Transverse colon (tissue), 4 donors: Measurements from ENCODE around the gene ID3. TPM values are rescaled to one million over a fixed set of nuclear protein-coding genes. Genes with fewer than 3 reads are reported as not detected.
A peak's percentile ranks its signal among the peaks of the same experiment; 100 is the strongest.

ENCODE experiments used
- DNase-seq: peaks from one replicate; pipeline ENCODE4 v3.0.0-alpha.2; 2019
- H3K27ac ChIP-seq, 4 donors: fragments of 200-600 bp; sonication (generic); 2 replicates each; pipeline ENCODE4 v1.5.1; 2016 to 2018; ENCODE audit warnings: inconsistent platforms in 4 of 4
- H3K27me3 ChIP-seq: fragments of 200-600 bp; sonication (generic); 2 replicates; pipeline ENCODE4 v1.5.1; 2017; ENCODE audit warnings: inconsistent platforms
- H3K36me3 ChIP-seq, 4 donors: fragments of 200-600 bp; sonication (generic); 2 replicates each; pipeline ENCODE4 v1.5.1; 2017 to 2019; ENCODE audit warnings: inconsistent platforms in 4 of 4
- H3K4me1 ChIP-seq, 4 donors: fragments of 200-600 bp; sonication (generic); 2 replicates each; pipeline ENCODE4 v1.5.1; 2017 to 2020; ENCODE audit warnings: inconsistent platforms in 4 of 4
- H3K4me3 ChIP-seq, 4 donors: fragments of 200-600 bp; sonication (generic); 1 replicate in 1 of 4; 2 replicates in 3 of 4; pipeline versions ENCODE4 v1.5.1 to v1.6.1; 2017 to 2019; ENCODE audit warnings: inconsistent platforms in 4 of 4
- H3K9me3 ChIP-seq, 2 donors: fragments of 200-600 bp; sonication (generic); 2 replicates each; pipeline ENCODE4 v1.5.1; 2017 to 2019; ENCODE audit warnings: inconsistent platforms in 2 of 2
- CTCF ChIP-seq, 5 experiments: fragments of 200-600 bp in 3 of 5; fragments of 450-650 bp in 2 of 5; sonication (generic) in 3 of 5; IDR thresholded peaks; 1 replicate in 2 of 5; 2 replicates in 3 of 5; pipeline ENCODE4 v1.5.1; 2016 to 2017; ENCODE audit warnings: antibody characterized with exemption in 5 of 5, inconsistent platforms in 3 of 5, mild to moderate bottlenecking in 2 of 5, moderate library complexity in 1 of 5
- EP300 ChIP-seq: sonication (generic); formaldehyde crosslinking; IDR thresholded peaks from one replicate; pipeline ENCODE4 v1.6.1; 2017; ENCODE audit warnings: antibody characterized with exemption, low read depth
- POLR2A ChIP-seq: fragments of 450-650 bp; IDR thresholded peaks from one replicate; pipeline ENCODE4 v1.6.1; 2016; ENCODE audit warnings: antibody characterized with exemption, mild to moderate bottlenecking, moderate library complexity
- POLR2AphosphoS5 ChIP-seq, 3 donors: sonication (generic); formaldehyde crosslinking; IDR thresholded peaks; one replicate each; pipeline ENCODE4 v1.6.1; 2016; ENCODE audit warnings: antibody characterized with exemption in 3 of 3
- WGBS, 2 donors: methylation state at CpG; one replicate each; pipeline ENCODE4 v1.1.5; 2018; ENCODE audit warnings: low coverage in 1 of 2; 5-methylcytosine and 5-hydroxymethylcytosine counted together
- in situ Hi-C, 4 donors: fragments of 200-750 bp; cut with MboI; loops; one replicate each; pipeline versions ENCODE4 v1.15.0 to v1.15.1; 2017; ENCODE audit warnings: low sequenced_read_pairs in 3 of 4, low pct_ligation_motif_present in 1 of 4, low pct_unique_long_range_greater_than_20kb in 1 of 4
- intact Hi-C: fragments of 100-400 bp; cut with DNase I; formaldehyde crosslinking; loops from one replicate; pipeline ENCODE4 v1.15.1; 2023; ENCODE audit warnings: low total_unique reads
- total RNA-seq, 4 donors: library from RNA; depleted of rRNA; stranded (reverse); fragments of >200 nt; gene quantifications; one replicate each; pipeline ENCODE4 v1.1.0, GENCODE V29; 2016

ID3 gene
- total RNA-seq, 4 donors from 2014 or later, result 174 to 363 (median 253) TPM

GRCh38 chr1:23524163-23524562, 35.1 kb downstream of the ID3 start:
- H3K27me3 ChIP-seq, result no peaks in the 10 kb centered on the region
- peaks cover 36 to 55% (median 50%) of the 10 kb centered on the region in 4 donors for H3K4me1 ChIP-seq
- 20 to 55% methylated on average over 1 to 2 of the region's 3 CpGs for WGBS, 2 donors

GRCh38 chr1:23522244-23522982, 36.9 kb downstream of the ID3 start:
- H3K36me3 ChIP-seq, result no peaks in the 10 kb centered on the region
- no peak for DNase-seq
- no peak overlapping the region for H3K27ac ChIP-seq
- peaks cover 21 to 37% (median 33%) of the 10 kb centered on the region in 4 donors for H3K4me1 ChIP-seq
- TF ChIP-seq POLR2A (no peak), EP300 (no peak), CTCF (IDR thresholded peaks at IDR 0.05) (no peak), POLR2AphosphoS5 (IDR thresholded peaks at IDR 0.05) (no peak)
- intact Hi-C loops, result no loop called here
- 62 to 77% methylated on average over 2 to 7 of the region's 7 CpGs for WGBS, 2 donors
- no peaks in the 10 kb centered on the region for H3K27me3 ChIP-seq
- H3K9me3 ChIP-seq, result no peaks in the 10 kb centered on the region
- no peak overlapping the region for H3K4me3 ChIP-seq
- in situ Hi-C loops, result no loop called here

More at GRCh38 chr1:23524163-23524562, 35.1 kb downstream of the ID3 start:
- TF ChIP-seq CTCF (IDR thresholded peaks at IDR 0.05) (no peak), POLR2A (peak; percentile 20), EP300 (no peak), POLR2AphosphoS5 (IDR thresholded peaks at IDR 0.05) (peak in 1 of 3 donors; percentile 36)
- in situ Hi-C loops, result no loop called here
- intact Hi-C loops, result no loop called here
- no peaks in the 10 kb centered on the region for H3K36me3 ChIP-seq
- H3K27ac ChIP-seq, result peak overlapping the region; percentile 87 to 90 (median 88)
- H3K9me3 ChIP-seq, result no peaks in the 10 kb centered on the region
- H3K4me3 ChIP-seq, result no peak overlapping the region
- DNase-seq, result peak; percentile 77

- no peak overlapping the region for H3K27ac ChIP-seq
- intact Hi-C loops (no loop called here), in situ Hi-C loops (no loop called here)
- H3K36me3 ChIP-seq, result no peaks in the 10 kb centered on the region
- DNase-seq, result no peak
- TF ChIP-seq POLR2AphosphoS5 (IDR thresholded peaks at IDR 0.05) (no peak), POLR2A (no peak), CTCF (IDR thresholded peaks at IDR 0.05) (no peak), EP300 (no peak)
- H3K9me3 ChIP-seq, result no peaks in the 10 kb centered on the region
- 95 to 100% methylated on average over 5 to 16 of the region's 16 CpGs for WGBS, 2 donors
- H3K4me3 ChIP-seq, result no peak overlapping the region
- H3K4me1 ChIP-seq, result peaks cover 14 to 29% (median 24%) of the 10 kb centered on the region in 4 donors
- H3K27me3 ChIP-seq, result no peaks in the 10 kb centered on the region
These were observed 37.7 kb downstream of the ID3 start for GRCh38 chr1:23521588-23521987.

- intact Hi-C loops (no loop called here), in situ Hi-C loops (no loop called here)
- no peaks in the 10 kb centered on the region for H3K9me3 ChIP-seq
- no peak overlapping the region for H3K4me3 ChIP-seq
- no peaks in the 10 kb centered on the region for H3K36me3 ChIP-seq
- H3K27ac ChIP-seq, result no peak overlapping the region
- H3K4me1 ChIP-seq, result no peaks in the 10 kb centered on the region
- WGBS, 2 donors, result 84 to 95% methylated on average over 7 to 9 of the region's 9 CpGs
- no peak for DNase-seq
- no peaks in the 10 kb centered on the region for H3K27me3 ChIP-seq
- TF ChIP-seq POLR2A, result no peak
- no peak for TF ChIP-seq EP300
- TF ChIP-seq POLR2AphosphoS5 (IDR thresholded peaks at IDR 0.05), result no peak
- TF ChIP-seq CTCF (IDR thresholded peaks at IDR 0.05), result no peak
These were observed 41.7 kb downstream of the ID3 start for GRCh38 chr1:23517581-23517980.
